Stimulated activated CD4-positive, alpha-beta T cell treated with anti-CD3 and anti-CD28 coated beads, Interleukin-15, amount 100 ng/mL, for 1 hour (primary cell): ENCODE data around the gene C21orf58.
A peak's percentile ranks its signal among the peaks of the same experiment; 100 is the strongest.

Experiments
- DNase-seq, 2 donors: peaks; one replicate each; pipeline ENCODE4 v3.0.0-alpha.2; 2020; ENCODE audit warnings: low read depth in 1 of 2, low spot score in 1 of 2

Gene C21orf58

GRCh38 chr21:46264690-46265144, 59.0 kb downstream of the C21orf58 start:
- no peak for DNase-seq

- DNase-seq, result no peak
These were observed 59.5 kb downstream of the C21orf58 start for GRCh38 chr21:46264046-46264689.

GRCh38 chr21:46256501-46256994, 67.1 kb downstream of the C21orf58 start:
- no peak for DNase-seq

GRCh38 chr21:46255758-46256337, 67.8 kb downstream of the C21orf58 start:
- no peak for DNase-seq

- DNase-seq, result no peak
These were observed 68.5 kb downstream of the C21orf58 start for GRCh38 chr21:46255166-46255565.

- DNase-seq, result no peak
These were observed 69.3 kb downstream of the C21orf58 start for GRCh38 chr21:46254208-46254975.

- peak in 1 of 2 donors; percentile 10 for DNase-seq
These were observed 70.0 kb downstream of the C21orf58 start for GRCh38 chr21:46253610-46254124.

- DNase-seq, result no peak
These were observed 70.8 kb downstream of the C21orf58 start for GRCh38 chr21:46252840-46253239.
